HG03342 (cell line): Measurements from ENCODE around the gene PLCB4.

Experiments
- ATAC-seq: cut with Tn5 transposase; IDR thresholded peaks from one replicate; pipeline ENCODE4 v1.9.1; 2021; ENCODE audit warnings: mild to moderate bottlenecking, moderate library complexity; ENCODE audit not compliant: unreplicated experiment

PLCB4 gene

GRCh38 chr20:9301129-9302090 is 232.5 kb downstream of the PLCB4 start:
- no peak for ATAC-seq

DNA sequence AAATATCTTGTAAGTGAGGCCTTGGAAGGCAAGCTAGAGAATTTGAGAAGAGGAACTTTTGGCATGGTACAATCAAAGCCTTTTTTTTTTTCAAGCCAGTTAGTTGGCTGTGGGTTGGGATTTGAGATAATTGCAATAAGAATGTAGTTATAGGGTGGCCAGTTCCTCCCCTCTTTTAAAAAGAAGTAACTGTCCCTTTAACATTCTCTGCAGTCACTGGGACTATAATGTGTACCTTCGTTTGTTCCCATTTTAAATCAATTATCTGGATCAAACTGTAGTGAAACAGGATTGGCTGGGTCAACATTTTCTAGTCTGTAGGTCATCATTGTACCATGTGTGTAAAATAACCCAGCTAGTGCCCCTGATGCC is 233.2 kb downstream of the PLCB4 start:
- no peak for ATAC-seq

GRCh38 chr20:9306521-9306920 is 237.6 kb downstream of the PLCB4 start:
- ATAC-seq: no peak

GRCh38 chr20:9308056-9308455 is 239.2 kb downstream of the PLCB4 start:
- ATAC-seq: no peak

DNA sequence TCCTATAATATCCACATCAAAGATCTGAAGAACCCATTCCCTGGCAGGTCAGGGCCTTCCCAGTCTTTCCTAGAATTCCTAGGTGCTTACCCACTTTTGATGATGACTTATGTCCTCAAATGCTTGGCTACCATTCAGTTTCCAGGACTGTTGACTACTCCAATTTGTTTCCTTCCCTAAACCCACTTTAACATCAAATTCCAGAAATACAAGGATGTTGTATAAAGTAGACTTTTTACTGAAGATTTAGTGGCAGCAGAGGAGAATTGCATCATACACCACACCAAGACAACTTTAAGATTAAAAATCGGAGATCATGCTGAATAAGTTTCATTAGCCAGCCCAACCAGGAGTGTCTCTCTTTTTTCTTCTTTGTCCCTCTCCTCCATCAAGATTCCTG is 242.2 kb downstream of the PLCB4 start:
- ATAC-seq: no peak

- ATAC-seq: no peak
Observed at GRCh38 chr20:9319687-9320384, 250.9 kb downstream of the PLCB4 start.

DNA sequence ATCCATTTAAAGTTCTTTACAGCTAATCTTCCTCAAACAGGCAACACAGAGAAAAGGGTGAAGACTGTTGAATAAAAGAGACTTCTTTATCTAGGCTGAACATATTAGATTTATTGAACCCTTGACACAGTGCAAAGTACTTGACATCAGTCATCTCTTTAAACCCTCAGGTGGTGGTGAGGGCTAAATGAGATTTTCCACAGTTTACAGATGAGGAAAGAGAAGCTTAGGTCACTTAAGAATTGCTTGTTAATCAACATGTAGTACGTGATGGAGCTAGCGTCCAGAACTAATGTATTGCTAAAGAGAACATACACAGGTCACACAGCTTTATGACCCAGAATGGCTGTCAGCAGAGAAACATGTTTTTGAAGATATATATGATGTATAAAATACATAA is 252.1 kb downstream of the PLCB4 start:
- no peak for ATAC-seq

GRCh38 chr20:9322661-9323060 is 253.8 kb downstream of the PLCB4 start:
- no peak for ATAC-seq

DNA sequence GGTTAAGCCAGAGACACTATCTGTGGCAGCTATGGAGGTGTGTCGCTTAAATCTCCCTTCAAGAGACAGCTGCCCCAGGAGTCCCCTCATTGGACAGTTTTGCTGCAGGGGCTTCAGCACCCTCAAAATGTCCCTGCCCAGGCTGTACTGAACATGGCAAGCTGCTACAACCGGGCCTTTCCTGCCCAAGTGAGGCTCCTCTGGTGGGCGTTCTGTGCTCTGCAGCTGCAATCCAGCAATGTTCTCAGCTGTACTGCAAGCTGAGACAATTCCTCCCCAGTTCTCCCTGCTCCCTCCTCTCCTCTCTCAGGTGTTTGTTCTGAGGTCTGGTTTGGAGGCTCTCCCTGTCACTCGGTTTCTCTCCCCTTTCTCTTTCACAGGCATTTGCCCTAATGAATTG is 254.7 kb downstream of the PLCB4 start:
- ATAC-seq: no peak

DNA sequence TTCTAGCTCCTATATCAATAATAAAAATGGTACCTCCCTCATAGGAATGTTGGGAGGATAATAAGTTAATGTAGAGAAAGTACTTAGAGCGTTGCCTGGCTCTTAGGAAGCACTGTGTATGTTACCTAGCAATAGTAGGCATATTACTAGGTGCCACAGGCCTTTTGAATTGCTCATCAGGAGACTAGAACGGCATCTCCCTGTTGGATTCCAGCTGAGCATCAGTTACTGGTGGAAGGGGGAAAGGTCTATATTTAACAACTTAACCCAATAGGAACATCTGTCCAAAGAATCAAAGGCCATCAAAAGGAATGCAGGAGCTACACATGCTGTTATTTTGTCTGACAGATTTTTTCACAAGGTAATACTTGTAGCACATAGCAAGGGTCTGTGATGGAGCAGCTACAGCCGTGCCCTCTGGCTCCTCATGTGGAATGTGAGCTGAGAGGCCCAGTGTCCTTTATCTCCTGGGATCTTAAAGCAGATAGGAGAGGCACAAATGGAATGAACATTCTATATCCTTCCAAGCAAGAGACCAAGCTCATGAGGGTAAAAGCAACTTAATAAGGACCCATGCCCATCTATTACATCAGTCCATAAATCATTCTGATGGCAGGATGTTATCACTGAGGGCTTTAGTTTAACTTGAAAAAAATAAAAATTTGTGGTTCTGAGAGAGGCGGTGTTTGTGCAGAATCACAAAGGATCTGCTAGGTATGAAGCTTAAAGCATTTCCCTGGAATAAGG is 260.6 kb downstream of the PLCB4 start:
- no peak for ATAC-seq

- ATAC-seq: no peak
Observed at GRCh38 chr20:9330151-9330550, 261.3 kb downstream of the PLCB4 start.

DNA sequence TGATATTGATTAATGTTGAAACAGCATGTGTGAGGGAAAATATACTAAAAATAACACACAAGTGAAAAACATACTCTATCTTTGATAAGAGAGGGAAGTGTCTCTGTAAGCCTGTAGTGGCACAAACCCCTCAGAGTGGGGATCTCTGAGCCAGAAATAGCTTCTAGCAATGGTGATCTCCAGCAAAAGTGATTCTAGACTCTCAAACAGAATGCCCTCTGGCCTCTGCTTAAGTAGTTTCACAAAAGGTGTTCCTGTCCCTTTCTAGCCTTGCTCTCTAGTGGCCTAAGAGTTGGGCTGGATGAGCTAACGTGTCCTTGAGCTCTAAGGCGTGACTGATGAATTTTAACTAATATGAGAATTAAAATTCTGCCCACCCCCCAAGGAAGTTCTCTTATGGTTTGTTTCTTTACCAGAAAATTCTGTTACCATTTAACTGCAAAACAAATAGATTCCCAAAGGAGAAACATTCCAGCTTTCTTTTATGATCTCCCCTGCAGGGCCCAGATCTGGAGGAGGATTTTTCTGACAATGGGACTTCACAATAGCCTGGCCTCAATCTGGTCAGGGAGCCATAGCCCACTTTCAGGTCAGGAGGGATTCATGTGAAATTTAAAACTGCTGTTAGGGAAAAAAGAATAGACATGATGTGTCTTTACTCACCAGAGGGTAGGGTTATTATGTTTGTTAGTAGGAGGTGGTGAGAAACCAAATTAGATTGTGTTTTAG is 263.0 kb downstream of the PLCB4 start:
- ATAC-seq: no peak

DNA sequence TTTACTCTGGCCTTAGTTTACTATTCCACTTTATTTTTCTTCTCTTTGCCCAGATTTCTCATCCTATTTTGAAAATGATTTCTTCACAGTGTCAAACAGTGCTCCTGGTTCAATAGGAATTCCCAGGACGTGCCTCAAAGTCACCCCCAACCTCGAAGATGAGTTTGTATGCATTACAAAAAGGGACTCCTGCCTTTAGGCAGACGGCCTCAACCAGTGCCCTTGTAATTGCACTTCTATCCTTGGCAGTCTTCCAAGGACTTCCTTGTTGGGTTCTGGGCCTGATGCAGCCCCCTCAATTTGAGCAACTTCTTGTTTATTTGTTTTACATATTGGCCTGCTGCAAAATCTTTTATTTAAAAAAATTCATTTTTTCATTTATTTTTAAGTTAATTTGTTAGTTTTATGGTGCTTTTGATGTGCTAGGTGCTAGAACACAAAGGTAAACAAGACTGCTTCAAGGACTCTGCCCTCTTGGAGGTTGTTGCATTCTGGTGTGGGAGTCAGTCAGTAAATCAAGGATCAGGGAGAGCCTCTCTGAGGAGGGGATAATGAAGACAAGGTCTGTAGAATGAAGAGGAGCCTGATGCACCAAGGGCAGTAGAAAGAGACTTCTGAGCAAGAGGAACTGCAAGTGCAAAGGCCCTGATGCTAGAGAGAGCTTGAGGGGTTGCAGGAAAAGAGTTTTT is 264.0 kb downstream of the PLCB4 start:
- ATAC-seq: no peak

- no peak for ATAC-seq
Observed at GRCh38 chr20:9334866-9335265, 266.0 kb downstream of the PLCB4 start.

- no peak for ATAC-seq
Observed at GRCh38 chr20:9338101-9338500, 269.2 kb downstream of the PLCB4 start.

GRCh38 chr20:9339708-9340107 is 270.8 kb downstream of the PLCB4 start:
- ATAC-seq: no peak

DNA sequence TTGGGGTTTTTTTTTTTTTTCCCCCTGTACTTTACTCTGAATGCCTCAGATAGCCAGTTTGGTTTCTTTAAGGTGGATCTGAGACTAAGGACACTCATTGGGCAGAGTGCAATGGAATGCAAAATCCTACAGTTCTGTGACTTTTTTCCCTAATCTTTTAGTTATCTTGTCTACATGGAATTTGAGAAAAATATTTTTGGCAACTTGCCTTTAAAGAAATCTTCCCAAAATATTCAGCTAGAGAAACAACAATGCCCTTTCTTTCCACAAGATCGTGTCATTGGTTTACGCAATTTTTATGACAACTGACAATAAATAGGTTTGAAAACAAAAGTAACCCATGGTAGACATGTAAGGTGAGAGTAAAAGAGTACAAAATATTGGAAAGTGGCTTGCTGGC is 273.8 kb downstream of the PLCB4 start:
- no peak for ATAC-seq

DNA sequence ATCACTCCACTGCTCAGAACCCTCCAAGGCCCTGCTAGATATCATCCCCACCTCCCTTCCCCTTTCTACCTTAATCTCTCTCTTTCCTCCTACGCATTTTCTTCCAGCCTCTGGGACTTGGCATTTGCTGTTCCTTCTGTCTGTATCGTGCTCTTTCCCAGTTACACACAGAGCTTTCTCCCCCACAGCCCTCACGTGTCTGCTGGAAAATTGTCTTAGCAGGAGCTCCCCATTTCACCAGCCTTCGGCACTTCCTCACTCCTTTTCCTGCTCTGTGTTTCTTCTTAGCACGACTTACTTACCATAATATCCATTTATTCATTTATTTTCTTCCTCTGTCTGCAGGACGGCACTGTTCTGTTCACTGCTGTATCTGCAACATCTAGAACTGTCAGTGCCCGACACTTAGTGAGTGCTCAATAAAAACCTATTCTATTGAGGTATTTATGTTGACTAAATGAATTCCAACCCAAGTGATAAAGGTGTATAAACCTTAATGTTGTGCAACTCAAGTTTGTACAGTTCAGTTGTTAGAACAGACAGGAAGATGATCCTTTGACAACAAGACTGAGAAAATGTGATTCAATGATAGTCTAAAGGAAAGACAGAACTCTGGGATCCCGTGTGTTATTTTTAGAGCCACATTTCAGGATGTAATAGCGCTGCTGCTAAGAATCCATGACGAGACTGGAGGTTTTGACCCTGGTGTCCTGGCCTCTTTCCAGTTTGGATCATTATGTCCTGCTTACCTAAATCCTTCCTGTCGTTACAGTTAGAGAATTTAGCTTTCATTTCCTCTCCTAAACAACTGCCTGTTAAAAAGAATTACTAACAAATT is 275.4 kb downstream of the PLCB4 start:
- ATAC-seq: no peak

GRCh38 chr20:9348316-9348715 is 279.4 kb downstream of the PLCB4 start:
- no peak for ATAC-seq
